GM12878 (cell line): ENCODE measurements around the gene B3GAT1. TPM values are rescaled to one million over a fixed set of nuclear protein-coding genes. Genes with fewer than 3 reads are reported as not detected.

Source experiments
- ATAC-seq: fragments of 200-7000 bp; cut with Tn5 transposase; 3 replicates; pipeline ENCODE4 v1.9.1; 2020; ENCODE audit warnings: mild to moderate bottlenecking, moderate library complexity
- BruUV-seq: library from RNA; stranded (reverse); fragments of 400-500 nt; replicated peaks from 2 replicates; lab custom pipeline; 2021; lab: Mats Ljungman, UMichigan
- CTCF ChIA-PET: fragments of 300-600 bp; sonication (Branson Sonifier 250); formaldehyde crosslinking; extraction: SDS; loops from one replicate; lab custom pipeline; 2021; ENCODE audit warnings: inconsistent platforms; lab: Yijun Ruan, JAX
- POLR2A ChIA-PET: fragments of 350-600 bp; formaldehyde crosslinking; extraction: SDS; loops from one replicate; lab custom pipeline; 2021; ENCODE audit warnings: inconsistent platforms; lab: Charles Lee
- RAD21 ChIA-PET: fragments of 300-600 bp; sonication (Branson Sonifier 250); formaldehyde crosslinking; loops from one replicate; lab custom pipeline; 2023; ENCODE audit warnings: antibody characterized with exemption; ENCODE audit not compliant: unreplicated experiment; lab: Charles Lee
- SMC1A ChIA-PET: fragments of 300-600 bp; sonication (Branson Sonifier 250); formaldehyde crosslinking; loops from one replicate; lab custom pipeline; 2023; ENCODE audit not compliant: unreplicated experiment, uncharacterized antibody; lab: Charles Lee
- DNase-seq: peaks from one replicate; pipeline ENCODE4 v3.0.0-alpha.2; 2011; ENCODE audit warnings: low read depth, low spot score
- FAIRE-seq: peaks from 3 replicates; lab custom pipeline; 2011; peaks lifted over from hg19 to GRCh38; lab: Jason Lieb, UNC
- H2AFZ ChIP-seq: 2 replicates; pipeline ENCODE4 v1.6.0; 2011; ENCODE audit warnings: low read depth, low read length, control low read depth; ENCODE audit not compliant: control insufficient read depth
- H3K27ac ChIP-seq: 2 replicates; pipeline ENCODE4 v1.5.1; 2011; ENCODE audit warnings: control low read depth; ENCODE audit not compliant: control insufficient read depth, insufficient read depth
- H3K27me3 ChIP-seq, 2 experiments: replicated peaks in 1 of 2; 2 replicates each; pipeline versions ENCODE4 v1.6.0 to v1.6.1; 2011; ENCODE audit warnings: low read length in 1 of 2; ENCODE audit not compliant: control insufficient read depth in 2 of 2, insufficient read depth in 2 of 2
- H3K36me3 ChIP-seq, 2 experiments: 2 replicates each; pipeline ENCODE4 v1.5.1; 2011; ENCODE audit warnings: low read length in 1 of 2; ENCODE audit not compliant: control insufficient read depth in 2 of 2, insufficient read depth in 2 of 2
- H3K4me1 ChIP-seq: 2 replicates; pipeline ENCODE4 v1.6.1; 2011; ENCODE audit warnings: mild to moderate bottlenecking, low read length, moderate library complexity, mixed read lengths; ENCODE audit not compliant: control insufficient read depth, insufficient read depth
- H3K4me2 ChIP-seq: 2 replicates; pipeline ENCODE4 v1.6.0; 2011; ENCODE audit warnings: control low read depth; ENCODE audit not compliant: control insufficient read depth, insufficient read depth
- H3K4me3 ChIP-seq: fragments of 200-600 bp; sonication (generic); 2 replicates; pipeline ENCODE4 v1.5.1; 2016
- H3K79me2 ChIP-seq: 2 replicates; pipeline ENCODE4 v1.6.0; 2011; ENCODE audit warnings: low read length; ENCODE audit not compliant: control insufficient read depth, insufficient read depth
- H3K9ac ChIP-seq: 2 replicates; pipeline ENCODE4 v1.8.0; 2011; ENCODE audit warnings: low read length, control low read depth, mixed read lengths; ENCODE audit not compliant: control insufficient read depth, insufficient read depth
- H3K9me3 ChIP-seq: replicated peaks from 3 replicates; pipeline ENCODE4 v1.5.1; 2011; ENCODE audit warnings: mild to moderate bottlenecking, low read length; ENCODE audit not compliant: control insufficient read depth, insufficient read depth
- H4K20me1 ChIP-seq: 2 replicates; pipeline ENCODE4 v1.6.0; 2011; ENCODE audit not compliant: control insufficient read depth, insufficient read depth
- EGR1 ChIP-seq, 2 experiments: IDR thresholded peaks; 1 replicate in 1 of 2; 2 replicates in 1 of 2; pipeline ENCODE4 v1.6.1; 2011 to 2012; ENCODE audit warnings: low read depth in 2 of 2, low read length in 2 of 2, borderline replicate concordance in 1 of 2, mild to moderate bottlenecking in 1 of 2, moderate library complexity in 1 of 2
- JUNB ChIP-seq: IDR thresholded peaks from 2 replicates; pipeline ENCODE4 v1.6.1; 2016; ENCODE audit warnings: antibody characterized with exemption, mild to moderate bottlenecking
- MEF2A ChIP-seq: IDR thresholded peaks from 2 replicates; pipeline ENCODE4 v1.6.1; 2011; ENCODE audit warnings: low read depth, mild to moderate bottlenecking, low read length, moderate library complexity; ENCODE audit not compliant: insufficient read depth
- NR2F1 ChIP-seq: fragments of 450-650 bp; conservative IDR thresholded peaks from 2 replicates; pipeline ENCODE4 v1.6.1; 2017; ENCODE audit warnings: mild to moderate bottlenecking
- POLR2AphosphoS2 ChIP-seq: IDR thresholded peaks from 2 replicates; pipeline ENCODE4 v1.6.1; 2011; ENCODE audit warnings: low read depth, mild to moderate bottlenecking, low read length, improper control_type of control experiment, moderate library complexity
- RFX5 ChIP-seq: IDR thresholded peaks from 2 replicates; pipeline ENCODE4 v1.6.1; 2011; ENCODE audit warnings: low read depth, low read length, improper control_type of control experiment
- SP1 ChIP-seq: IDR thresholded peaks from one replicate; pipeline ENCODE4 v1.6.1; 2011; ENCODE audit warnings: low read depth, low read length
- TCF7 ChIP-seq: IDR thresholded peaks from 2 replicates; pipeline ENCODE4 v1.6.1; 2014; ENCODE audit warnings: antibody characterized with exemption, borderline replicate concordance
- WGBS: methylation state at CpG from one replicate; pipeline ENCODE4 v1.1.6; 2016; ENCODE audit warnings: low lambda C conversion rate; ENCODE audit not compliant: insufficient replicate concordance, insufficient coverage; ENCODE audit errors: missing lambda C conversion rate; 5-methylcytosine and 5-hydroxymethylcytosine counted together
- in situ Hi-C: fragments of 300-500 bp; cut with MboI; formaldehyde crosslinking; loops from 9 replicates; pipeline ENCODE4 v1.14.3; 2018; ENCODE audit warnings: mixed read lengths
- intact Hi-C: fragments of 100-400 bp; cut with micrococcal nuclease; formaldehyde crosslinking; loops from one replicate; pipeline ENCODE4 v1.14.2; 2022; ENCODE audit not compliant: unreplicated experiment
- polyA plus RNA-seq, 11 experiments: library from polyadenylated mRNA; depleted of rRNA in 4 of 11; unstranded in 6 of 11; stranded (reverse) in 5 of 11; fragments of >200 nt; fragmentation: Nextera tagmentation in 4 of 11; fragmentation: Illumina TruSeq in 1 of 11; extraction: Ambion mirVana in 4 of 11; extraction: Trizol in 1 of 11; gene quantifications; 1 replicate in 1 of 11; 2 replicates in 10 of 11; pipeline versions ENCODE4 v1.2.1 to v1.2.3, GENCODE V29; 2011 to 2016; ENCODE audit warnings: inconsistent platforms in 2 of 11, missing spikeins in 2 of 11, low read depth in 1 of 11
- total RNA-seq, 4 experiments: library from RNA; depleted of rRNA in 3 of 4; stranded (reverse); fragments of >200 nt in 3 of 4; fragmentation: Illumina TruSeq in 1 of 4; extraction: Trizol in 1 of 4; gene quantifications; 2 replicates each; pipeline versions ENCODE4 v1.2.1 to v1.2.3, GENCODE V29; 2013 to 2021
- TF ChIP-seq, protein P1 (sequence below): IDR thresholded peaks from 2 replicates; pipeline ENCODE4 v1.6.1; 2011; ENCODE audit warnings: borderline replicate concordance, low read depth, mild to moderate bottlenecking, moderate library complexity, low read length; ENCODE audit not compliant: insufficient read depth, poor library complexity, severe bottlenecking
- TF ChIP-seq, protein P2 (sequence below), 3 experiments: IDR thresholded peaks in 2 of 3; conservative IDR thresholded peaks in 1 of 3; 2 replicates each; pipeline ENCODE4 v1.5.1; 2011; ENCODE audit warnings: low read depth in 3 of 3, low read length in 3 of 3, mild to moderate bottlenecking in 3 of 3, control low read depth in 2 of 3, moderate library complexity in 2 of 3, inconsistent platforms in 1 of 3, mixed read lengths in 1 of 3; ENCODE audit not compliant: control insufficient read depth in 2 of 3, insufficient read depth in 1 of 3; ENCODE audit errors: extremely low read depth in 1 of 3
- TF ChIP-seq, protein P3 (sequence below): IDR thresholded peaks from 2 replicates; pipeline ENCODE4 v1.6.1; 2012; ENCODE audit warnings: mild to moderate bottlenecking, low read depth, low read length

Gene B3GAT1
- total and polyA plus RNA-seq, 10 of the 15 experiments (the other 5 are each of a cell fraction or from before 2014, with no cell fraction given): 0.05 TPM; not detected in 9

DNA sequence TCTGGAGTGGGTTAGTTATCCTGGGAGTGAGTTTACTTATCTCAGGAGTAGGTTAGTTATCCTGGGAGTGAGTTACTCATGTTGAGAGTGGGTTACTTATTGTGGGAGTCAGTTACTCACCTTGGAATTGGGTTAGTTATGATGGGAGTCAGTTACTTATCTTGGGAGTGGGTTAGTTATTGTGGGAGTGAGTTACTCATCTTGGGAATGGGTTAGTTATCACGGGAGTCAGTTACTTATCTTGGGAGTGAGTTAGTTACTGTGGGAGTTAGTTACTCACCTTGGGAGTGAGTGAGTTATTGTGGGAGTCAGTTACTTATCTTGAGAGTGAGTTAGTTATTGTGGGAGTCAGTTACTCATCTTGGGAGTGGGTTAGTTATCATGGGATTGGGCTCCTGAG lies 49.6 kb upstream of the B3GAT1 start:
- Histone ChIP-seq H3K36me3 (no peaks in the 10 kb centered on the region), H3K27ac (no peak overlapping the region), H3K4me2 (no peak overlapping the region), H3K27me3 (no peaks in the 10 kb centered on the region; a peak in 2 of 4 replicates), H4K20me1 (no peaks in the 10 kb centered on the region), H3K79me2 (no peaks in the 10 kb centered on the region), H2AFZ (no peak overlapping the region), H3K9ac (no peak overlapping the region), H3K9me3 (peaks cover 4% of the 10 kb centered on the region; the same call in 1 of the 3 replicates), H3K4me3 (no peak overlapping the region), H3K4me1 (no peaks in the 10 kb centered on the region)
- intact Hi-C loops (no loop called here), in situ Hi-C loops (no loop called here)
- FAIRE-seq (no peak), ATAC-seq (no peak), DNase-seq (no peak)
- no peak for TF ChIP-seq EGR1 (IDR thresholded peaks at IDR 0.05; ENCODE audit: borderline replicate concordance in 1 of 2, low read depth in 2 of 2, low read length in 2 of 2)
- TF ChIP-seq, protein P1, sequence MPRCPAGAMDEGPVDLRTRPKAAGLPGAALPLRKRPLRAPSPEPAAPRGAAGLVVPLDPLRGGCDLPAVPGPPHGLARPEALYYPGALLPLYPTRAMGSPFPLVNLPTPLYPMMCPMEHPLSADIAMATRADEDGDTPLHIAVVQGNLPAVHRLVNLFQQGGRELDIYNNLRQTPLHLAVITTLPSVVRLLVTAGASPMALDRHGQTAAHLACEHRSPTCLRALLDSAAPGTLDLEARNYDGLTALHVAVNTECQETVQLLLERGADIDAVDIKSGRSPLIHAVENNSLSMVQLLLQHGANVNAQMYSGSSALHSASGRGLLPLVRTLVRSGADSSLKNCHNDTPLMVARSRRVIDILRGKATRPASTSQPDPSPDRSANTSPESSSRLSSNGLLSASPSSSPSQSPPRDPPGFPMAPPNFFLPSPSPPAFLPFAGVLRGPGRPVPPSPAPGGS: peak; percentile 60
- TF ChIP-seq TCF7: no peak
- TF ChIP-seq JUNB: no peak
- ChIA-PET RAD21 (no interaction called here), SMC1A (no interaction called here), POLR2A (no interaction called here), CTCF (no interaction called here)
- BruUV-seq: no TSS peak
- 0% methylated on average over 1 of the region's 1 CpG for WGBS

DNA sequence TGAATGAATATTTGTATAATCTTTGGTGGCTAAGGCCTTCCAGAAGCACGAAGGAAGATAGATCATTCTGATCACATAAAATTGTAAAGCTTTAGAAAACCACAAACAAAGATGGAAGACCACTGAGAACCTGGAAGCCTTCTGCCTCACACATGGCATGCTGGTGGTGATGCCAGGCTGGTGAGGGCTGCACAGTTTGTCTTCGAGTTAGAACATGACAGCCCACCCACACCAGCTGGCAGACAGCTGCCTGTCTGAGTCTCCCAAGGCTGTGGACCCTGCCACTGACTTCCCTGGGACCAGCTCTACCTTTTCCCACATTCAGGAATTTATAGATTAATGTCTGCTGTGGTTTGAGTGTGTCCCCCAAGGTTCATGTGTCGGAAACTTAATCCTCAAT lies 48.8 kb upstream of the B3GAT1 start:
- no TSS peak for BruUV-seq
- no peak overlapping the region for H3K27ac ChIP-seq
- H3K4me1 ChIP-seq: no peaks in the 10 kb centered on the region
- intact Hi-C loops: no loop called here
- CTCF ChIA-PET: no interaction called here
- H3K9me3 ChIP-seq: peaks cover 4% of the 10 kb centered on the region; the same call in 1 of the 3 replicates
- ATAC-seq (no peak), FAIRE-seq (no peak), DNase-seq (no peak)
- no peaks in the 10 kb centered on the region for H4K20me1 ChIP-seq
- RAD21 ChIA-PET: no interaction called here
- 3% methylated on average over 3 of the region's 3 CpGs for WGBS
- POLR2A ChIA-PET: no interaction called here
- SMC1A ChIA-PET: no interaction called here
- H3K4me3 ChIP-seq: no peak overlapping the region
- H3K27me3 ChIP-seq: no peaks in the 10 kb centered on the region; a peak in 2 of 4 replicates
- H3K9ac ChIP-seq: no peak overlapping the region
- H3K4me2 ChIP-seq: no peak overlapping the region
- in situ Hi-C loops: no loop called here
- no peaks in the 10 kb centered on the region for H3K36me3 ChIP-seq
- no peak overlapping the region for H2AFZ ChIP-seq
- H3K79me2 ChIP-seq: no peaks in the 10 kb centered on the region
- TF ChIP-seq NR2F1 (no peak), POLR2AphosphoS2 (no peak), SP1 (no peak), MEF2A (no peak), RFX5 (no peak)
- TF ChIP-seq, protein P2, sequence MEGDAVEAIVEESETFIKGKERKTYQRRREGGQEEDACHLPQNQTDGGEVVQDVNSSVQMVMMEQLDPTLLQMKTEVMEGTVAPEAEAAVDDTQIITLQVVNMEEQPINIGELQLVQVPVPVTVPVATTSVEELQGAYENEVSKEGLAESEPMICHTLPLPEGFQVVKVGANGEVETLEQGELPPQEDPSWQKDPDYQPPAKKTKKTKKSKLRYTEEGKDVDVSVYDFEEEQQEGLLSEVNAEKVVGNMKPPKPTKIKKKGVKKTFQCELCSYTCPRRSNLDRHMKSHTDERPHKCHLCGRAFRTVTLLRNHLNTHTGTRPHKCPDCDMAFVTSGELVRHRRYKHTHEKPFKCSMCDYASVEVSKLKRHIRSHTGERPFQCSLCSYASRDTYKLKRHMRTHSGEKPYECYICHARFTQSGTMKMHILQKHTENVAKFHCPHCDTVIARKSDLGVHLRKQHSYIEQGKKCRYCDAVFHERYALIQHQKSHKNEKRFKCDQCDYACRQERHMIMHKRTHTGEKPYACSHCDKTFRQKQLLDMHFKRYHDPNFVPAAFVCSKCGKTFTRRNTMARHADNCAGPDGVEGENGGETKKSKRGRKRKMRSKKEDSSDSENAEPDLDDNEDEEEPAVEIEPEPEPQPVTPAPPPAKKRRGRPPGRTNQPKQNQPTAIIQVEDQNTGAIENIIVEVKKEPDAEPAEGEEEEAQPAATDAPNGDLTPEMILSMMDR (IDR thresholded peaks at IDR 0.05 in 2 of 3, conservative IDR thresholded peaks at IDR 0.05 in 1 of 3; ENCODE audit: control insufficient read depth in 2 of 3, extremely low read depth in 1 of 3, insufficient read depth in 1 of 3, low read depth in 3 of 3, low read length in 3 of 3): no peak
- TF ChIP-seq, protein P3, sequence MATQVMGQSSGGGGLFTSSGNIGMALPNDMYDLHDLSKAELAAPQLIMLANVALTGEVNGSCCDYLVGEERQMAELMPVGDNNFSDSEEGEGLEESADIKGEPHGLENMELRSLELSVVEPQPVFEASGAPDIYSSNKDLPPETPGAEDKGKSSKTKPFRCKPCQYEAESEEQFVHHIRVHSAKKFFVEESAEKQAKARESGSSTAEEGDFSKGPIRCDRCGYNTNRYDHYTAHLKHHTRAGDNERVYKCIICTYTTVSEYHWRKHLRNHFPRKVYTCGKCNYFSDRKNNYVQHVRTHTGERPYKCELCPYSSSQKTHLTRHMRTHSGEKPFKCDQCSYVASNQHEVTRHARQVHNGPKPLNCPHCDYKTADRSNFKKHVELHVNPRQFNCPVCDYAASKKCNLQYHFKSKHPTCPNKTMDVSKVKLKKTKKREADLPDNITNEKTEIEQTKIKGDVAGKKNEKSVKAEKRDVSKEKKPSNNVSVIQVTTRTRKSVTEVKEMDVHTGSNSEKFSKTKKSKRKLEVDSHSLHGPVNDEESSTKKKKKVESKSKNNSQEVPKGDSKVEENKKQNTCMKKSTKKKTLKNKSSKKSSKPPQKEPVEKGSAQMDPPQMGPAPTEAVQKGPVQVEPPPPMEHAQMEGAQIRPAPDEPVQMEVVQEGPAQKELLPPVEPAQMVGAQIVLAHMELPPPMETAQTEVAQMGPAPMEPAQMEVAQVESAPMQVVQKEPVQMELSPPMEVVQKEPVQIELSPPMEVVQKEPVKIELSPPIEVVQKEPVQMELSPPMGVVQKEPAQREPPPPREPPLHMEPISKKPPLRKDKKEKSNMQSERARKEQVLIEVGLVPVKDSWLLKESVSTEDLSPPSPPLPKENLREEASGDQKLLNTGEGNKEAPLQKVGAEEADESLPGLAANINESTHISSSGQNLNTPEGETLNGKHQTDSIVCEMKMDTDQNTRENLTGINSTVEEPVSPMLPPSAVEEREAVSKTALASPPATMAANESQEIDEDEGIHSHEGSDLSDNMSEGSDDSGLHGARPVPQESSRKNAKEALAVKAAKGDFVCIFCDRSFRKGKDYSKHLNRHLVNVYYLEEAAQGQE: no peak
